Endothelial cell of umbilical vein (primary cell): Measurements from ENCODE around the gene IL17REL. TPM values are rescaled to one million over a fixed set of nuclear protein-coding genes. Genes with fewer than 3 reads are reported as not detected.

ENCODE experiments used
- BruUV-seq: library from RNA; stranded (reverse); fragments of 400-500 nt; replicated peaks from 2 replicates; lab custom pipeline; 2021; lab: Mats Ljungman, UMichigan
- CTCF ChIA-PET: fragments of 300-600, 350-600 bp; sonication (Branson Sonifier 250); formaldehyde crosslinking; loops from one replicate; lab custom pipeline; 2021; ENCODE audit warnings: antibody characterized with exemption, inconsistent platforms; lab: Charles Lee
- POLR2A ChIA-PET: fragments of 300-600, 350-600 bp; sonication (Branson Sonifier 250); formaldehyde crosslinking; loops from one replicate; lab custom pipeline; 2021; ENCODE audit warnings: antibody characterized with exemption, inconsistent platforms; lab: Charles Lee
- DNase-seq: peaks from one replicate; pipeline ENCODE4 v3.0.0-alpha.2; 2011; ENCODE audit warnings: low read depth, low spot score
- FAIRE-seq: peaks from 2 replicates; lab custom pipeline; 2011; peaks lifted over from hg19 to GRCh38; lab: Jason Lieb, UNC
- H2AFZ ChIP-seq: 2 replicates; pipeline ENCODE4 v1.6.0; 2012; ENCODE audit warnings: low read depth, low read length, control low read depth, inconsistent platforms
- H3K27ac ChIP-seq: 2 replicates; pipeline ENCODE4 v1.5.1; 2011; ENCODE audit warnings: low read depth, mild to moderate bottlenecking, control low read depth, low read length, moderate library complexity; ENCODE audit not compliant: insufficient read depth
- H3K27me3 ChIP-seq, 2 experiments: 2 replicates each; pipeline versions ENCODE4 v1.6.0 to v1.6.1; 2011; ENCODE audit warnings: low read length in 2 of 2, mixed read lengths in 1 of 2; ENCODE audit not compliant: control insufficient read depth in 2 of 2, insufficient read depth in 2 of 2
- H3K36me3 ChIP-seq, 2 experiments: 2 replicates in 1 of 2; 3 replicates in 1 of 2; pipeline ENCODE4 v1.5.1; 2011; ENCODE audit warnings: low read length in 2 of 2, mild to moderate bottlenecking in 1 of 2, moderate library complexity in 1 of 2; ENCODE audit not compliant: control insufficient read depth in 2 of 2, insufficient read depth in 2 of 2; ENCODE audit errors: extremely low read depth in 1 of 2
- H3K4me1 ChIP-seq: 3 replicates; pipeline ENCODE4 v1.5.1; 2011; ENCODE audit warnings: mild to moderate bottlenecking, low read length; ENCODE audit not compliant: control insufficient read depth, insufficient read depth; ENCODE audit errors: extremely low read depth
- H3K4me2 ChIP-seq: 2 replicates; pipeline ENCODE4 v1.6.1; 2011; ENCODE audit warnings: low read length, control low read depth, mixed read lengths; ENCODE audit not compliant: insufficient read depth
- H3K4me3 ChIP-seq, 3 experiments: fragments of 200-600 bp in 1 of 3; sonication (generic), shearing (Covaris generic) in 1 of 3; replicated peaks in 1 of 3; 2 replicates each; pipeline ENCODE4 v1.5.1; 2011 to 2016; ENCODE audit warnings: control low read depth in 3 of 3, low read length in 3 of 3, mild to moderate bottlenecking in 2 of 3, inconsistent platforms in 1 of 3, low read depth in 1 of 3, moderate library complexity in 1 of 3; ENCODE audit not compliant: insufficient read depth in 1 of 3
- H3K79me2 ChIP-seq: 2 replicates; pipeline ENCODE4 v1.6.0; 2012; ENCODE audit warnings: low read length, inconsistent platforms; ENCODE audit not compliant: control insufficient read depth, insufficient read depth
- H3K9ac ChIP-seq: replicated peaks from 2 replicates; pipeline ENCODE3; 2011; ENCODE audit warnings: low read length, control low read depth; ENCODE audit not compliant: insufficient read depth; ENCODE audit errors: extremely low read depth
- H3K9me1 ChIP-seq: replicated peaks from 3 replicates; pipeline ENCODE4 v1.6.0; 2011; ENCODE audit warnings: mild to moderate bottlenecking, low read length; ENCODE audit not compliant: control insufficient read depth, insufficient read depth; ENCODE audit errors: extremely low read depth
- H3K9me3 ChIP-seq: replicated peaks from 2 replicates; pipeline ENCODE4 v1.5.1; 2012; ENCODE audit warnings: low read length, inconsistent platforms; ENCODE audit not compliant: control insufficient read depth, insufficient read depth
- H4K20me1 ChIP-seq: replicated peaks from 2 replicates; pipeline ENCODE3; 2011; ENCODE audit warnings: mild to moderate bottlenecking, low read length; ENCODE audit not compliant: control insufficient read depth, insufficient read depth; ENCODE audit errors: extremely low read depth
- EZH2 ChIP-seq: IDR thresholded peaks from 2 replicates; pipeline ENCODE4 v1.6.1; 2012; ENCODE audit warnings: borderline replicate concordance, low read depth, mild to moderate bottlenecking, moderate library complexity, low read length, inconsistent platforms; ENCODE audit not compliant: severe bottlenecking
- FOS ChIP-seq: IDR thresholded peaks from 2 replicates; pipeline ENCODE4 v1.6.1; 2011; ENCODE audit warnings: mild to moderate bottlenecking, low read length, moderate library complexity, borderline replicate concordance; ENCODE audit not compliant: insufficient read depth
- GATA2 ChIP-seq: IDR thresholded peaks from 2 replicates; pipeline ENCODE4 v1.7.0; 2011; ENCODE audit warnings: low read depth, mild to moderate bottlenecking, moderate library complexity, mixed read lengths, low read length; ENCODE audit not compliant: insufficient read length, insufficient read depth
- JUN ChIP-seq: IDR thresholded peaks from 2 replicates; pipeline ENCODE4 v1.6.1; 2011; ENCODE audit warnings: borderline replicate concordance, low read depth; ENCODE audit not compliant: insufficient read length, insufficient read depth
- MYC ChIP-seq: IDR thresholded peaks from one replicate; pipeline ENCODE4 v1.6.1; 2011; ENCODE audit warnings: mild to moderate bottlenecking, low read depth, low read length
- POLR2A ChIP-seq: IDR thresholded peaks from 2 replicates; pipeline ENCODE4 v1.6.1; 2012; ENCODE audit warnings: low read depth, mild to moderate bottlenecking, control low read depth, low read length
- POLR2AphosphoS5 ChIP-seq: IDR thresholded peaks from 2 replicates; pipeline ENCODE4 v1.6.1; 2012; ENCODE audit warnings: low read depth, mild to moderate bottlenecking, control low read depth, low read length, moderate library complexity; ENCODE audit not compliant: insufficient read depth
- dilution Hi-C: fragments of 300-500 bp; cut with MboI; formaldehyde crosslinking; loops from one replicate; pipeline ENCODE4 v1.15.0; 2019; ENCODE audit warnings: low sequenced_read_pairs; ENCODE audit not compliant: extremely low pct_ligation_motif_present
- intact Hi-C: fragments of 100-400 bp; cut with micrococcal nuclease; formaldehyde crosslinking; loops from one replicate; pipeline ENCODE4 v1.10.0; 2022
- polyA plus RNA-seq, 4 experiments: library from polyadenylated mRNA; depleted of rRNA in 3 of 4; stranded (reverse) in 3 of 4; unstranded in 1 of 4; fragments of >200 nt; gene quantifications; 2 replicates each; pipeline versions ENCODE4 v1.2.1 to v1.2.3, GENCODE V29; 2011 to 2012; ENCODE audit warnings: missing spikeins in 1 of 4
- total RNA-seq: library from RNA; stranded (reverse); gene quantifications from 2 replicates; pipeline ENCODE4 v1.2.3, GENCODE V29; 2021
- TF ChIP-seq, protein P1 (sequence below): IDR thresholded peaks from 2 replicates; pipeline ENCODE4 v1.6.1; 2011; ENCODE audit not compliant: insufficient read depth, insufficient read length
- TF ChIP-seq, protein P2 (sequence below), 2 donors: IDR thresholded peaks; 1 replicate in 1 of 2; 2 replicates in 1 of 2; pipeline ENCODE4 v1.5.1; 2011; ENCODE audit warnings: low read length in 2 of 2, mild to moderate bottlenecking in 2 of 2, moderate library complexity in 2 of 2, control low read depth in 1 of 2, inconsistent platforms in 1 of 2, low read depth in 1 of 2; ENCODE audit not compliant: insufficient read depth in 1 of 2; ENCODE audit errors: extremely low read depth in 1 of 2

The IL17REL gene
- total and polyA plus RNA-seq, 2 donors (not counting 3 experiments of a cell fraction or from before 2014, with no cell fraction given), result 0.06 to 0.15 TPM

DNA sequence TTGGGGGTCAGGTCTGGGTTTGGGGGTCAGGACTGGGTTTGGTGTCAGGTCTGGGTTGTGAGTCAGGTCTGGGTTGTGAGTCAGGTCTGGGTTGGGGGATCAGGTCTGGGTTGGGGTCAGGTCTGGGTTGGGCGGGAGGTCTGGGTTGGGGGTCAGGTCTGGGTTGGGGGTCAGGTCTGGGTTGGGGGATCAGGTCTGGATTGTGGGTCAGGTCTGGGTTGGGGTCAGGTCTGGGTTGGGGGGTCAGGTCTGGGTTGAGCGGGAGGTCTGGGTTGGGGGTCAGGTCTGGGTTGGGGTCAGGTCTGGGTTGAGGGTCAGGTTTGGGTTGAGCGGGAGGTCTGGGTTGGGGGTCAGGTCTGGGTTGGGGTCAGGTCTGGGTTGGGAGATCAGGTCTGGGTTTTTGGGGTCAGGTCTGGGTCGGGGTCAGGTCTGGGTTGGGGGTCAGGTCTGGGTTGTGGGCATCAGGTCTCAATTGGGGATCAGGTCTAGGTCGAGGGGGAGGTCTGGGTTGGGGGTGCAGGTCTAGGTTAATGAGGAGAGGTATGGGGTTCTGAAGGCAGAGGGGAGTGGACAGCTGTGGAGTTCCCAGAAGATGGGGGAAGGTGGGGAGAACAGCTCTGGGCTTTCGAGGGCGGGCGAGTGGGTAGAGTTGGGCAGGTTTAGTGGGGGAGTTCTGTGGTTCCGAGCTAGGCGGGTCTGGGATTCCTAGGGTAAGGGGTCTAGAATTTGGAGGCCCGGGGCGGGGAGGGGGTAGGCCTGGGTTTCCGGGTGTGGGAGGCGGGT, 44.9 kb upstream of the IL17REL start:
- CTCF ChIA-PET, result interaction anchor here (2.5 kb wide), 1 partner anchor 27 kb away, joined by 9 read pairs; no protein-coding TSS in a partner anchor
- no peaks in the 10 kb centered on the region for H3K79me2 ChIP-seq
- H3K4me3 ChIP-seq, result no peak overlapping the region
- no peak overlapping the region for H3K27ac ChIP-seq
- H3K36me3 ChIP-seq, result no peaks in the 10 kb centered on the region
- H3K9me1 ChIP-seq, result no peaks in the 10 kb centered on the region
- peaks cover 10 to 19% of the 10 kb centered on the region in 2 experiments for H3K27me3 ChIP-seq
- H2AFZ ChIP-seq, result no peak overlapping the region
- intact Hi-C loops, result no loop called here
- POLR2A ChIA-PET, result no interaction called here
- FAIRE-seq (no peak), DNase-seq (no peak)
- H3K9ac ChIP-seq, result no peak overlapping the region
- H3K4me1 ChIP-seq, result no peaks in the 10 kb centered on the region
- H3K4me2 ChIP-seq, result no peak overlapping the region
- H3K9me3 ChIP-seq, result no peaks in the 10 kb centered on the region
- no peaks in the 10 kb centered on the region for H4K20me1 ChIP-seq
- TF ChIP-seq FOS, result no peak
- TF ChIP-seq, protein P1, sequence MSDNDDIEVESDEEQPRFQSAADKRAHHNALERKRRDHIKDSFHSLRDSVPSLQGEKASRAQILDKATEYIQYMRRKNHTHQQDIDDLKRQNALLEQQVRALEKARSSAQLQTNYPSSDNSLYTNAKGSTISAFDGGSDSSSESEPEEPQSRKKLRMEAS, result no peak
- TF ChIP-seq POLR2AphosphoS5, result no peak
- TF ChIP-seq, protein P2, sequence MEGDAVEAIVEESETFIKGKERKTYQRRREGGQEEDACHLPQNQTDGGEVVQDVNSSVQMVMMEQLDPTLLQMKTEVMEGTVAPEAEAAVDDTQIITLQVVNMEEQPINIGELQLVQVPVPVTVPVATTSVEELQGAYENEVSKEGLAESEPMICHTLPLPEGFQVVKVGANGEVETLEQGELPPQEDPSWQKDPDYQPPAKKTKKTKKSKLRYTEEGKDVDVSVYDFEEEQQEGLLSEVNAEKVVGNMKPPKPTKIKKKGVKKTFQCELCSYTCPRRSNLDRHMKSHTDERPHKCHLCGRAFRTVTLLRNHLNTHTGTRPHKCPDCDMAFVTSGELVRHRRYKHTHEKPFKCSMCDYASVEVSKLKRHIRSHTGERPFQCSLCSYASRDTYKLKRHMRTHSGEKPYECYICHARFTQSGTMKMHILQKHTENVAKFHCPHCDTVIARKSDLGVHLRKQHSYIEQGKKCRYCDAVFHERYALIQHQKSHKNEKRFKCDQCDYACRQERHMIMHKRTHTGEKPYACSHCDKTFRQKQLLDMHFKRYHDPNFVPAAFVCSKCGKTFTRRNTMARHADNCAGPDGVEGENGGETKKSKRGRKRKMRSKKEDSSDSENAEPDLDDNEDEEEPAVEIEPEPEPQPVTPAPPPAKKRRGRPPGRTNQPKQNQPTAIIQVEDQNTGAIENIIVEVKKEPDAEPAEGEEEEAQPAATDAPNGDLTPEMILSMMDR (IDR thresholded peaks at IDR 0.05; ENCODE audit: extremely low read depth in 1 of 2, insufficient read depth in 1 of 2, low read depth in 1 of 2, low read length in 2 of 2), result no peak
- TF ChIP-seq EZH2, result no peak
- TF ChIP-seq POLR2A, result no peak
- TF ChIP-seq GATA2, result no peak
- no peak for TF ChIP-seq MYC
- no peak for TF ChIP-seq JUN
- dilution Hi-C loops, result no loop called here
- no TSS peak for BruUV-seq
